NCI-H446 (cell line): ENCODE measurements around the gene RAB19.

Experiments
- DNase-seq, 2 experiments: peaks; one replicate each; lab custom pipeline; 2025; lab: John Stamatoyannopoulos, UW

RAB19 gene

GRCh38 chr7:140403878-140404564 is at the start of gene RAB19:
Gene RAB19, plus strand, starts transcription at chr7:140404058. Its CDS starts 3,589 bp downstream, at chr7:140407647.
- DNase-seq = no peak

GRCh38 chr7:140358024-140358411 is 45.8 kb upstream of the RAB19 start:
- no peak for DNase-seq

DNA sequence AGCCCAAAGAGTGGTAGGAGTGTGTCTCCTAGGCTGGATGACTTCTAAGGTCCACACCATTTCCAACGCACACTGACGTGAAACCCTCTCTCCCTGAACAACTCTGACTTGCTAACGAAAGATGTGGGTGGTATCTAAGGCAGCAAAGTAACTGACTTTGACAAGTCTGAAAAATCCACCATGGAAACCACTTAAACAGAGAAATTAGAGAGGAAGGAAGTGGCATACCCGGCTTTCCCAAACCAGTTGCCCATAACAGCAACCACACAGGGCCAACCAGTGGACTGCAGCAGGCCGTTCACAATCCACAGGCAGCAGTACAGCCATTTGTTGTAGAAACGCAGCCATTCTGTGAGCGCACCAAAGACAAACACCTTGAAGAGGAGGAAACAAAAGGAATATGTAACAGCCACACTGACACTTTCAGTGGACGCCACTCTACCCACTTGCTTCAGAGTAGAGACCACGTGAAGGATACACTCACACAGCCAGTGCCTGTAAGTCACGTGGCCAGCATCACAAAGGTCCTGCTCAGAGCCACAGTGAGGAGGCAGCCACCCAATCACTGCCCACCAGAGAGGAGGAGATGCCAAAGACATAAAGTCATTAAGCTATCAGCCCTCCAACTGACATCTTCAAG is 45.3 kb upstream of the RAB19 start:
- DNase-seq = no peak

DNA sequence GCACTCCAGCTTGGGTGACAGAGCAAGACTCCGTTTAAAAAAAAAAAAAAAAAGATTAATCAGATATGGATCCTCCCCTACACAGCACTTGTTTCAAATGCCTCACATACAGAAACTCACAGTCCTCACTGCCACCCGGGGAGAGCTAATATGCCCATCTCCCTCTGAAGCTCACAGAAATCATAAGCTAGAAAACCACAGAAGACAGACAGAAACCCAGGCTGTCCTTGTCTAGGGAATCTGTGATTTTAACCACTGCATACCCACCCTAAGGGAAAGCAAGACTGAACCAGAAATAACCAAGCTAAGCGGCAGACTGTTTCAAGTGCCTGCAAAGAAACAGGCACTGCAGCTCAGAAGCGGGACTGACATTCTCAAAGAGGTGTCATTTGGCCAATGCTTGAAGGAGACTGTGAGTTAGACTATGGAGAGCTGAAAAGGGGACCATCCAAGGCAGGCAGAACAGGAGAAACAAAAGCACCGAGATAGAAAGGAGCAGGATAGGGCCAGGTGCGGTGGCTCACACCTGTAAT is 43.1 kb upstream of the RAB19 start:
- DNase-seq = no peak

DNA sequence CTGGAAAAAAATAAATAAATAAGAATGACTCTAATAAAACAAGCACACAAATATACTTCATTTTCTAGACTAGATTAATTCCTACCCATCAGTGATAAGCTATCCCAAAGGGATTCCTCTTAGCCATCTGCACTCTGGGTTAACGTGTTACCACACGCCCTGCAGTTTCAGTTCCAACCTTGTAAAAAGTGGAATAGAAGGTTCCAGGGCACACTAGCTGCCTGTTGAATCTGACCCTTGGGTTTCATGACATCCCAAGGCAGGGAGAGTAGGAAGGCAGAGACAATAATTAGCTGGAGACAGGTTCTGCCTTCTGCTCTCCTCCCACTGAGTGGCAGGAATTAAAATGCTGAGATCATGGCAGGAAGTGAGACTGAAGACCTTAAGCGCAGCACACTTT is 39.0 kb upstream of the RAB19 start:
- DNase-seq = no peak

DNA sequence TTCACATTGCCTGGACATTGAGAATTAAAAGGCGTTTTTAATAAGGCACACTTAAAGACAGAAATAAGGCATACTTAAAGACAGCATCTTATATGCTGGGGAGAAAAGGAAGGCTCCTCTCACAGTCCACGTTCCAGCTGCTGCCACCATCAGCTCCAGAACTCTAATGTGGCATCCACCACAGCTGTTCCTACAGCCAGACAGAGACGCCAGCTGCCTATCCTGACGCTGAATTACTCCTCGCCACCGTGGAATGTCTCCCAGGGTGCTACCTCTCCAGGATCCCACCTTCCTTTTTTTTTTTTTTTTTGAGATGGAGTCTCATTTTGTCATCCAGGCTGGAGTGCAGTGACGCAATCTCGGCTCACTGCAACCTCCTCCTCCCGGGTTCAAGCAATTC is 36.3 kb upstream of the RAB19 start:
- no peak for DNase-seq

DNA sequence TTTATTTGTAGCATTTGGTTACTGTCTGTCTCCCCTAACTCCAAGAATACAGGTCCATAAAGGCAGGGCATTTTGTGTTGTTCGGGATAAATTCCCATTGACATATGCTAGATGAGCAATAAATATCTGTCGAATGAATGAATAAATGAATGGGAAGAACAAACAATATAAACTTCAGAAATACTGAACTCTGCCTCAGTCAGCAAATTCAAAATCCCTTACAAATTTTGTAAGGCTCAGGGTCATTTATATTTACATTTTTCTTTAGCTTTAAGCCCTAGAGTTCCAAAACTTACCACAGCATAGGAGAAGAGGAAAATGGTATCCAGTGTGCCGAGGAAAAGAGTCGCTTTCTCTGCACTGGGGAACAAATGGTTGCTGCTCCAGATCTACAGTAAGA is 34.6 kb upstream of the RAB19 start:
- no peak for DNase-seq

GRCh38 chr7:140375323-140375722 is 28.5 kb upstream of the RAB19 start:
- no peak for DNase-seq

- DNase-seq = no peak
These were observed 27.7 kb upstream of the RAB19 start for GRCh38 chr7:140375892-140376730.

GRCh38 chr7:140383954-140384713 is 19.7 kb upstream of the RAB19 start:
- DNase-seq = no peak

GRCh38 chr7:140384894-140385545 is 18.8 kb upstream of the RAB19 start:
- DNase-seq = no peak

DNA sequence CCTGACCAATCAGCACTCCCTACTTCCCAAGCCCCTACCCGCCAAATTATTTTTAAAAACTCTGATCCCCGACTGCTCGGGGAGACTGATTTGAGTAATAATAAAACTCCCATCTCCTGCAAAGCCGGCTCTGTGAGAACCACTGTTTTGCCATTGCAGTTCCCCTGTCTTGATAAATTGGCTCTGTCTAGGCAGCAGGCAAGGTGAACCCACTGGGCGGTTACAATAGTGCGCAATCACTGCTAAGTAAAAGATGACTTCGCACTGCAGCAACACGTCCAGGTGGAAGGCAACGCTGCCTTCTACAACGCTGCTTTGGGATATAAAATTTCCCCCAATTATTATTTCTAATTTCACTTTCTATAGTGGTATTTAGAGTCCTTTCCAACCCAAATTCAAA is 14.4 kb upstream of the RAB19 start:
- no peak for DNase-seq

- DNase-seq = no peak
These were observed 13.8 kb upstream of the RAB19 start for GRCh38 chr7:140390034-140390433.

DNA sequence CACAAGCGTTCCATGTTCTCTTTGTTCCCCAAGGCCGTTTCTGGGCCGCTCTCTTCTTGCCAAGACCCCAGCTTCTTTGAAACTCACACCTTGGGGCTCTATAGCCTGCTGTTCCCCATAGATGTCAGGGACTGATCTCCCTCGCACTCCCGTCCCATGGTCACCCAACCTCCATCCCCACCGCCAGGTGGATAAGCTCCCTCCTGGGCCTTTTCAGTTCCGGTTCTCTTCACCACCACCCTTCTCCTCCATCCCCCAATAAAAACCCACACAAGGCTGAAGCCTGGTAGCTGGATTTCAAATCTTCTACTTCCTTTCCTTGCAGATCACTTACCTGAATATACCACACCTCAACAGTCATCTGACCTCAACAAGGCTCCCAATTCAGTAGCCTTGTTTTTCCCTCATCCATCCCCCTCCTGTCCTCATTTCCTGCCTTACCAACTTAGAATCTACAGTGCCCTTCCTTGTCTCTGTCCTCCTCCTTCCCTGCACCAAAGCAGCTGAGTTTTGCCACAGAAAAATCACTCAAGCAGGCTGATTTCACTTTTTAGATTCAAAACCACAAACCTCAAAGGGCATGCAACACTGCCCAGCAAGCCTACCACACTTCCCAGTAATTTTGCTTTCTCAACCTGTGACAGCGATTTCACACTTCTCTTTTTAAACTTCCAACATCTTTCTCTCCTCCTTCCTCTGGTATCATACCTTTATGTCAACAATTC is 13.2 kb upstream of the RAB19 start:
- no peak for DNase-seq

GRCh38 chr7:140391634-140392033 is 12.2 kb upstream of the RAB19 start:
- no peak for DNase-seq

- DNase-seq = no peak
These were observed 10.0 kb upstream of the RAB19 start for GRCh38 chr7:140393756-140394306.

- DNase-seq = peak; percentile 31 to 83
These were observed 5.8 kb upstream of the RAB19 start, which contains the start of gene SLC37A3 for GRCh38 chr7:140397784-140398750. Gene SLC37A3, minus strand, starts transcription at chr7:140398530. Its CDS starts 16,004 bp downstream, at chr7:140382526.

DNA sequence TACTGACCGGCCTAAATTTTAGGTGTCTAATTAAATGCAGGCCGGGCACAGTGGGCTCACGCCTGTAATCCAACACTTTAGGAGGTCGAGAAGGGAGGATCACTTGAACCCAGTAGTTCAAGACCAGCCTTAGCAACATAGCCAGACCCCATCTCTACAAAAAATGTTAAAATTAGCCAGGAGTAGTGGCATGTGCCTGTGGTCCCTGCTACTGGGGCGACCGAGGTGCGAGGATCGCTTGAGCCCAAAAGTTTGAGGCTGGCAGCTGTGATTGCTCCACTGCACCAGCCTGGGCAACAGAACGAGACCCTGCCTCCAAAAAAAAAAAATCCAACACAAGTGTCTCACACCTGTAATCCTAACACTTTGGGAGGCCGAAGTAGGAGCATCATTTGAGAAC is 5.0 kb upstream of the RAB19 start:
- no peak for DNase-seq

GRCh38 chr7:140400381-140400780 is 3.5 kb upstream of the RAB19 start:
- DNase-seq = no peak
